H1 (cell line): ENCODE measurements around the gene LAMC3. TPM values are rescaled to one million over a fixed set of nuclear protein-coding genes. Genes with fewer than 3 reads are reported as not detected.

Experiments used
- EP300 ChIP-seq, 2 experiments: IDR thresholded peaks; 1 replicate in 1 of 2; 2 replicates in 1 of 2; pipeline ENCODE4 v1.6.1; 2011 to 2012; ENCODE audit warnings: low read depth in 2 of 2, low read length in 2 of 2, mild to moderate bottlenecking in 2 of 2, borderline replicate concordance in 1 of 2, inconsistent platforms in 1 of 2, moderate library complexity in 1 of 2
- GABPA ChIP-seq: IDR thresholded peaks from 2 replicates; pipeline ENCODE4 v1.6.1; 2011; ENCODE audit warnings: mild to moderate bottlenecking, low read length, moderate library complexity, borderline replicate concordance; ENCODE audit not compliant: insufficient read depth
- JUND ChIP-seq: IDR thresholded peaks from 2 replicates; pipeline ENCODE4 v1.6.1; 2011; ENCODE audit warnings: mild to moderate bottlenecking, improper control_type of control experiment, low read length
- KDM1A ChIP-seq: fragments of 200-600, 300-600 bp; sonication (generic); IDR thresholded peaks from 2 replicates; pipeline ENCODE4 v1.7.1; 2016; ENCODE audit warnings: mild to moderate bottlenecking, low read length, borderline replicate concordance
- NANOG ChIP-seq: IDR thresholded peaks from 2 replicates; pipeline ENCODE4 v1.6.1; 2011; ENCODE audit warnings: low read length, low read depth, mild to moderate bottlenecking, inconsistent platforms; ENCODE audit not compliant: insufficient read depth, poor library complexity, severe bottlenecking
- PHF8 ChIP-seq: fragments of 200-600 bp; sonication (generic); conservative IDR thresholded peaks from 2 replicates; pipeline ENCODE4 v1.7.1; 2012; ENCODE audit warnings: low read depth, mild to moderate bottlenecking, inconsistent platforms, low read length, moderate library complexity
- SIN3A ChIP-seq, 2 experiments: IDR thresholded peaks in 1 of 2; conservative IDR thresholded peaks in 1 of 2; 2 replicates each; pipeline ENCODE4 v1.6.1; 2011 to 2012; ENCODE audit warnings: low read length in 2 of 2, improper control_type of control experiment in 1 of 2, low read depth in 1 of 2, mild to moderate bottlenecking in 1 of 2
- SUZ12 ChIP-seq: fragments of 200-600 bp; sonication (generic); IDR thresholded peaks from 2 replicates; pipeline ENCODE4 v1.6.1; 2012; ENCODE audit warnings: mild to moderate bottlenecking, inconsistent platforms, low read length, moderate library complexity, mixed read lengths
- USF2 ChIP-seq: IDR thresholded peaks from 2 replicates; pipeline ENCODE4 v1.6.1; 2011; ENCODE audit warnings: low read length, improper control_type of control experiment
- polyA plus RNA-seq, 7 experiments: library from polyadenylated mRNA; depleted of rRNA in 3 of 7; stranded (reverse) in 5 of 7; unstranded in 2 of 7; fragments of >200 nt in 5 of 7; fragments of 200-250 nt in 2 of 7; gene quantifications; 1 replicate in 5 of 7; 2 replicates in 1 of 7; 4 replicates in 1 of 7; pipeline versions ENCODE4 v1.2.1 to v1.2.3, GENCODE V29; 2011 to 2013; ENCODE audit warnings: missing spikeins in 2 of 7, mixed read lengths in 2 of 7
- total RNA-seq: library from RNA; stranded (reverse); fragmentation: NEBNext Ultra II Directional; extraction: Animal tissue kit (Norgen Biotek cat#: 25700); gene quantifications from 2 replicates; pipeline ENCODE4 v1.2.1, GENCODE V29; 2021
- TF ChIP-seq, protein P1 (sequence below): IDR thresholded peaks from 2 replicates; pipeline ENCODE4 v1.6.1; 2012; ENCODE audit warnings: inconsistent platforms

Gene LAMC3
- total and polyA plus RNA-seq, 2 of the 8 experiments (the other 6 are each of a cell fraction or from before 2014, with no cell fraction given), result 9.3 to 12.3 TPM

- TF ChIP-seq JUND, result no peak
- no peak for TF ChIP-seq KDM1A
- no peak for TF ChIP-seq PHF8
- no peak for TF ChIP-seq GABPA
- no peak for TF ChIP-seq USF2
- no peak for TF ChIP-seq SIN3A (conservative IDR thresholded peaks at IDR 0.05 in 1 of 2, IDR thresholded peaks at IDR 0.05 in 1 of 2; ENCODE audit: low read depth in 1 of 2, low read length in 2 of 2)
- TF ChIP-seq, protein P1, sequence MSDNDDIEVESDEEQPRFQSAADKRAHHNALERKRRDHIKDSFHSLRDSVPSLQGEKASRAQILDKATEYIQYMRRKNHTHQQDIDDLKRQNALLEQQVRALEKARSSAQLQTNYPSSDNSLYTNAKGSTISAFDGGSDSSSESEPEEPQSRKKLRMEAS, result no peak
- no peak for TF ChIP-seq SUZ12
- no peak for TF ChIP-seq EP300 (IDR thresholded peaks at IDR 0.05; ENCODE audit: borderline replicate concordance in 1 of 2, low read depth in 2 of 2, low read length in 2 of 2)
- no peak for TF ChIP-seq NANOG
- TF ChIP-seq, all 59 proteins: peak for 0
Observed at GRCh38 chr9:130971294-130971849, 37.6 kb upstream of the LAMC3 start (continued).
